ENCODE data around the gene OAS2.

OAS2 gene

GRCh38 chr12:113061061-113061694 is 82.9 kb downstream of the OAS2 start:
- no peak for DNase-seq

Data from T-helper 2 cell (primary cell).